H54 (cell line): ENCODE data around the gene SCYGR1.
"Not testable (repeated sequence)": the region's sequence is repeated elsewhere in the genome, so short reads cannot be mapped to it uniquely, and the experiment has no call there.

Source experiments
- DNase-seq: peaks from one replicate; pipeline ENCODE4 v3.0.0; 2011; ENCODE audit warnings: low spot score, mixed read lengths; ENCODE audit not compliant: insufficient read length
- FAIRE-seq: peaks from 3 replicates; lab custom pipeline; 2011; peaks lifted over from hg19 to GRCh38; lab: Jason Lieb, UNC
- POLR2A ChIP-seq: IDR thresholded peaks from 2 replicates; pipeline ENCODE4 v1.6.1; 2011; ENCODE audit warnings: low read depth, mild to moderate bottlenecking, low read length

The SCYGR1 gene

GRCh38 chr2:227390468-227391256 lies 2.9 kb upstream of the SCYGR1 start:
- FAIRE-seq (no peak), DNase-seq (no peak)
- no peak for TF ChIP-seq POLR2A

GRCh38 chr2:227389661-227390060 lies 1.9 kb upstream of the SCYGR1 start:
- no peak for TF ChIP-seq POLR2A
- DNase-seq (no peak), FAIRE-seq (no peak)

GRCh38 chr2:227389231-227389630 lies 1.5 kb upstream of the SCYGR1 start:
- TF ChIP-seq POLR2A, result no peak
- FAIRE-seq (no peak), DNase-seq (no peak)

GRCh38 chr2:227388537-227389011 lies 825 bp upstream of the SCYGR1 start:
- DNase-seq (peak; percentile 45), FAIRE-seq (peak; percentile 91)
- no peak for TF ChIP-seq POLR2A

- TF ChIP-seq POLR2A, result no peak
- FAIRE-seq (no peak), DNase-seq (no peak)
Measured at GRCh38 chr2:227386630-227387029, 1.1 kb downstream of the SCYGR1 start.

- FAIRE-seq (no peak), DNase-seq (no peak)
- TF ChIP-seq POLR2A, result no peak
Measured at GRCh38 chr2:227383686-227384085, 4.1 kb downstream of the SCYGR1 start.

GRCh38 chr2:227382241-227382835 lies 5.4 kb downstream of the SCYGR1 start:
- not testable (repeated sequence) for DNase-seq, FAIRE-seq

- DNase-seq (no peak), FAIRE-seq (no peak)
- no peak for TF ChIP-seq POLR2A
Measured at GRCh38 chr2:227379095-227379494, 8.7 kb downstream of the SCYGR1 start, which contains the start of gene TM4SF20. Gene TM4SF20, minus strand, starts transcription at chr2:227379306. Its CDS starts 38 bp downstream, at chr2:227379268.

GRCh38 chr2:227378371-227378782 lies 9.4 kb downstream of the SCYGR1 start:
- no peak for TF ChIP-seq POLR2A
- FAIRE-seq (peak; percentile 70), DNase-seq (peak; percentile 28)

GRCh38 chr2:227377467-227378351 lies 10.0 kb downstream of the SCYGR1 start:
- DNase-seq (no peak), FAIRE-seq (peak; percentile 75)
- no peak for TF ChIP-seq POLR2A

GRCh38 chr2:227376656-227377396 lies 10.9 kb downstream of the SCYGR1 start:
- FAIRE-seq (no peak), DNase-seq (no peak)
- no peak for TF ChIP-seq POLR2A

- DNase-seq (no peak), FAIRE-seq (peak; percentile 67)
- TF ChIP-seq POLR2A, result no peak
Measured at GRCh38 chr2:227374158-227374557, 13.6 kb downstream of the SCYGR1 start.

GRCh38 chr2:227373389-227373788 lies 14.4 kb downstream of the SCYGR1 start:
- TF ChIP-seq POLR2A, result no peak
- no peak for DNase-seq
- no peak for FAIRE-seq

GRCh38 chr2:227370791-227371312 lies 16.9 kb downstream of the SCYGR1 start:
- peak; percentile 84 for FAIRE-seq
- DNase-seq, result no peak
- TF ChIP-seq POLR2A, result no peak
